Putamen (tissue), 1 donor: ENCODE data around the gene RARRES2.

Experiments used
- DNase-seq: peaks from one replicate; pipeline ENCODE4 v3.0.0-alpha.2; 2016; ENCODE audit warnings: low spot score

The RARRES2 gene

DNA sequence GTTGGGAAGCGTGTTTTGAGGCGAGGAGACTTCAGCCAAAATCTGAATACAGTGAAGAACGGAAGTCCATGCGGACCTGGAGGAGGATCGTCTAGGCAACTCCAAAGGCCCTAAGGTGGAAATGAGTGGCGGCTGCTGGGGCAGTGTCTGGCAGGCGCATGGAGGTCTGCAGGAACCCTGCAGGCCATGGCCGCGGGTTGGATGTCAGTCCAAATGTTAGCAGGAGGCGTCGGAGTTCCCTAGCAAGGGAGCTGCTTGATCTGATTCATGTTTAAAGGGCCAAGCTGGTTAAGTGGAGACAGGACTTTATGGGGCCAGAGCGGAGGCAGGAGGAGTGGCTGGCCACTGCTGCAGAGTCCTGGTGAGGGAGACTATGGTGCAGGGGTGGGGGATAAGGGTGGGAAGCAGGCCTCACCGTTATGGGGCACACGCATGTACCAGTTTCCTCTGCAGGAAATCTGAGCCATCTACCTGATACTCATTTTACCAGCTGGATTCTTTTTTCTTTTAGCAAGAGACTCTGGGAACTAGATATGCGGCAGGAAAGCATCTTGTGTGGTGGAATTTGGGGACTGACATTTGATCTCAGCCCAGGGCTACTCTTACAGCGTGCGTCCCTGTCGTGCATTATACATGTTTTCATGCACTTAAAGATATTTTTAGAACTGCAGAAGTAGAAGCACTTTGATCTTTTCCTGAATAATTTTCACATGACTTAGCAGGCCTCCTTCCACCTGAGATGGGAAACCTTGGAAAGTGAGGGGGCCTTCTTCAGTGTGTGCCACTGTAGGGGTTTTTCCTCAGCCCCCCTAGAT is 20.6 kb upstream of the RARRES2 start:
- DNase-seq, result no peak

DNA sequence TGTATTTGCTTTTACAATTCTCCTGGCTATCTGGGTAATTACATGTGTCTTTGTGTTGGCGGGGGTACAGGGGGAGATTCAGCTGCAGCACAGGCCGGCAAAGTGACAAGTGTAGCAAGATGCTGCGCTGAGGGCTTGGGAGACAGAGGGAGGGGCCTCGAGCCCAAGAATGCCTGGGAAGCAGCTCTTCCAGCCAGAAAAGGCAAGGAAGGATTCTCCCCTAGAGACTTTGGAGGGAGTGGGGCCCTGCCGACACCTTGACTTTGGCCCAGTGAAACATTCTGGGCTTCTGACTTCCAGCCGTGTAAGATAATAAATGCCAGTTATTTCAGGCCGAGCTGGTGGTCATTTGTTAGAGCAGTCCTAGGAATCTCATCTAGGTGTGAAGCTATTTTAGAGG is 20.0 kb upstream of the RARRES2 start:
- no peak for DNase-seq

DNA sequence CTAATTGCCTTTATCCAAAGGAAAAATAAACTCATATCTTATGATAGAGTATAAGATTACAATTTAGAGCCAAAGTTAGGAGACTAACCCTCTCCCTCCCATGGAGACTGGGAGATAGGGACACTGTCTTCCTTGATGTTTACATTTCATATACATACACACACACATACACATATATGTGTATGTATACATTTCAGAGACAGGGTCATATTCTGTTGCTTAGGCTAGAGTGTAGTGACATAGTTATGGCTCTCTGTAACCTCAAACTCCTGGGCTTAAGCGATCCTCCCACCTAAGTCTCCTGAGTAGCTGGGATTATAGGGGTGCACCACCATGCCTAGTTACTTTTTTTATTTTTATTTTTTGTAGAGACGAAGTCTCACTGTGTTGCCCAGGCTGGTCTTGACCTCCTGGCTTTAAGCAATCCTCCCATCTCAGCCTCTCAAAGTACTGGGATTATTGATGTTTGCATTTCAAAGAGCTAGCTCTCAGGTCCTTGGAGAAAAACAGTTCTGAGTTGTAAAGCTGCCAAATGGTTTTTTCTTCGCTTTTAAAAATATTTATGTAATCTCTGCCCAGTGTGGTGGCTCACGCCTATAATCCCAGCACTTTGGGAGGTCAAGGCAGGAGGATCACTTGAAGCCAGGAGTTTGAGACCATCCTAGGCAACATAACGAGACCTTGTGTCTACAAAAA is 19.1 kb upstream of the RARRES2 start:
- no peak for DNase-seq

DNA sequence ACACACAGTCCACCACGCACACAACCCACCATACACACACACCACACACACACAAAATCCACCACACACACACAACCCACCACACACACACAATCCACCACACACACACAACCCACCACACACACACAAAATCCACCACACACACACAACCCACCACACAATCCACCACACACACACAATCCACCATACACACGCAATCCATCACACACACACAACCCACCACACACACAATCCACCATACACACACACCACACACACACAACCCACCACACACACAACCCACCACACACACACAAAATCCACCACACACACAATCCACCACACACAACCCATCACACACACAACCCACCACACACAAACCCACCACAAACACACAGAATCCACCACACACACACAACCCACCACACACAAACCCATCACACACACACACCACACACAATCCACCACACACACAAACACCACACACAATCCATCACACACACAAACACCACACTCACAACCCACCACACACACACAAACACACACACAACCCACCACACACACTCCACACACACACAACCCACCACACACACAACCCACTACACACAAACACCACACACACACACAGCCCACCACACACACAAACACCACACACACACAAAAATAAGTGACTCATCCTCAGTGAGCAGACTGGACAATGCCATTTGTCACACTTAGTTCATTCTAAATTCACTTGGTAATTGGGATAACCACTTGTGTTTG is 18.4 kb upstream of the RARRES2 start:
- DNase-seq, result no peak

DNA sequence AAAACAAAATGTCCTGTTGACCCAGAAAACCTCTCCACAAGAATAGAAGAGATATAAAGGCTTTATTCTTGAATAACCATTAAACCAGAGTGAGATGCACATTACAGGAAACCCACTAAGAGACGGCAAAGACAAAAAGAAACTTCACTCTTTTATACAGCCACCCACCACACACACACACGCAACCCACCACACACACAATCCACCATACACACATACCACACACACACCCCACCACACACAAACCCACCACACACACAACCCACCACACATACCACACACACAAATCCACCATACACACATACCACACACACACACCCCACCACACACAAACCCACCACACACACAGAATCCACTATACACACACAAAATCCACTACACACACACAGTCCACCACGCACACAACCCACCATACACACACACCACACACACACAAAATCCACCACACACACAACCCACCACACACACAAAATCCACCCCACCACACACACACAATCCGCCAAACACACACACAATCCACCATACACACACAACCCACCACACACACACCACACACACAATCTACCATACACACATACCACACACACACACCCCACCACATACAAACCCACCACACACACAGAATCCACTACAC is 17.7 kb upstream of the RARRES2 start:
- DNase-seq, result no peak

DNA sequence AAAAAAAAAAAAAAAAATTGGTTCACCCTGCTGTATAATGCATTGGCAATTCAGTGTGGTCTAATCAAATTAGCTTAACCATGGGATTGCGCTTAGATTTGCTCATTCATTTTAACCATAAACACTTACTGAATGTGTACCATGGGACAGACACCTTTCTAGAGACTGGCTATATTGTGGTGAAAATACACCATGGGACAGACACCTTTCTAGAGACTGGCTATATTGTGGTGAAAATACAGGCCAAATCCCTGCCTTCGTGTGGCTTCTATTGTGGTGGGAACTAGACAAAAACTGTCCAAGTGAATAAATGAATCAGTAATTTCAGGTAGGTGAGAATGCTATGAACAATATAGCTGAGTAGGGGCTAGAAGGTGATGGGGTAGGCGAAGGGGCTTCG is 17.0 kb upstream of the RARRES2 start:
- DNase-seq, result no peak

DNA sequence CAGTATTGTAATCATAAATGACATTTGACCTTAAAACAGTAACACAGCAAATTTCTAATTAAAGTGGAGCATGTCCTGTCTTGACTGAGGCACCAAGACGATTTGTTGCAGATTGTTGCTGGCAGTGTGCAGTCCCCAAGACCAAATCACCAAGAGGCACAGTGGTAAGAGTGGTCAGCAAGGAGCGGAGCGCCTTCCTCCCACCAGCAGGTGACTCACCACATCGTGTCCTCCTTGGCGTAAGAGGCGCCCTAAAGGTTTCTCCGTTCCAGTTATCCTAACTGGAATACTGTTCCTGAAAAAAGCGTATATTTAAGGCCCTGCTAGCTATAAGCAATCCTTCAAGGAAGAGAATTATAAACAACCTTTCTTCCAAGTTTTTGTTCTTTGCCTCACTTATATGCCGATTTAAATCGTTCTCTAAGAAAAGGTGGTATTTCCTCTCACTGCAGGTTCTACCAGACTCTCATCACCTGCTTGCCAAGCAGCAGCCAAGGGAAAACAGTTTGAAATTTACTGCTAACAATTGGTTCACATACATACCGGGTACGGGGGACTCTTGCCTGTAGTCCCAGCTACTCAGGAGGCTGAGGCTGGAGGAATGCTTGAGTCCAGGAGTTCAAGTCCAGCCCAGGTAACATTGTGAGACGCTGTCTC is 16.5 kb upstream of the RARRES2 start:
- DNase-seq, result no peak

DNA sequence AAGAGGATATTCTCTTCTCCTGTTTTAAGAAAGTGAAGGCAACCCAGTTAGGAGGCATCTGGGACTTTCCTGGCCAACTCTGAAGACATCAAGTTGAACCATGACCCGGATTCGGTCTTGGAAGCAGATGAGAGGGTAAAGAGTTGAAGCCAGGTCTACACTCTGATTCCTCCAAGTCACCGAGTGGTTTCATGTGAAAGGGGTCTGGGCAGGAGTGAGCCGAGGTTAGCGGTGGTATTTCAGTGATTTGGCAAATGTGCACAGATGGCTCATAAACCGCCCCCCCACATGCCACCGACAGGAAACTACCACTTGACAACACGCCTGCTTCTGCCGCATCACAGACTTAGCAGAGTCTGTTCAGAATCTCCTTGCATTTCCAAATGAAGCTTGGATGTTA is 15.8 kb upstream of the RARRES2 start:
- no peak for DNase-seq

DNA sequence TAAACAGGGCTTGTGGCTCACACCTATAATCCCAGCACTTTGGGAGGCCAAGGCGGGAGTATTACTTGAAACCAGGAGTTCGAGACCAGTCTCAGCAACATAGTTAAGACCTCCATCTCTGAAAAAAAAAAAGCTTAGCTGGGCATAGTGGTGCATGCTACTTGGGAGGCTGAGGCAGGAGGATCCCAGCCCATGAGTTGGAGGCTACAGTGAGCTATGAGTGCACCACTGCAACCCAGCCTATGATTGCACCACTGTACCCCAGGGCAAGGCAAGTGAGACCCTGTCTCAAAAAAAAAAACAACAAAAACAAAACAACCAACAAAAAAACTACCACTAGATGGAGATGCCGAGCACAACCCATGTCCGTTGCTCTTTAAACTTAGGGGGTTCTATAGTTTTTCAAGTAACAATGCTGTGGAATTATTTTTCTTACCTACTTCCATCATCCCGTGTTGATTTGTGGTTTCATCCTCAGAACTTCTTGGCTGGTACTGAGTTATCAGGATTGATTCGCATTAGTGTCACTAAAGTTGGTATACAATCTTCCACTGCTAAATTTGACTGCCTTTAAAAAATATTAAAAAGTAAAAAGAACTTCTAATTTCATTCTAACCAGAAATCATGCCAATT is 15.0 kb upstream of the RARRES2 start:
- DNase-seq, result no peak

DNA sequence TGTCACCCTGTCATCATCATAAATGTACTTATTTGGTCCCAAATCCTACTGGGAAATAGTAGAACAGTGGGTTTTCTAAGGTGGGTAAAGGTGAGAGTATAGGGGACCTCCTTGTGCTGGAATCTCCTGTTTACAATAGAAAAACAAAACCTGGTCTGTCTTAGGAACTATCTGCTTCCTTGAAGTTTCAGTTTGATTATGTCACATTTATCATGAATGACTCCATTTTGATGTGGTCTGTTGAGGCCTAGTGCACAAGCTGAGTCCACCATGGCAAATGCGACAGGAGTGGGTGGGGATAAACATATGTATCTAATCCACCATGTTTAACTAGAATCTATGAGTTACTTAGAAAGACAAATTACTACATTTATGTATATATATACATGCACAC is 14.2 kb upstream of the RARRES2 start:
- DNase-seq, result no peak

DNA sequence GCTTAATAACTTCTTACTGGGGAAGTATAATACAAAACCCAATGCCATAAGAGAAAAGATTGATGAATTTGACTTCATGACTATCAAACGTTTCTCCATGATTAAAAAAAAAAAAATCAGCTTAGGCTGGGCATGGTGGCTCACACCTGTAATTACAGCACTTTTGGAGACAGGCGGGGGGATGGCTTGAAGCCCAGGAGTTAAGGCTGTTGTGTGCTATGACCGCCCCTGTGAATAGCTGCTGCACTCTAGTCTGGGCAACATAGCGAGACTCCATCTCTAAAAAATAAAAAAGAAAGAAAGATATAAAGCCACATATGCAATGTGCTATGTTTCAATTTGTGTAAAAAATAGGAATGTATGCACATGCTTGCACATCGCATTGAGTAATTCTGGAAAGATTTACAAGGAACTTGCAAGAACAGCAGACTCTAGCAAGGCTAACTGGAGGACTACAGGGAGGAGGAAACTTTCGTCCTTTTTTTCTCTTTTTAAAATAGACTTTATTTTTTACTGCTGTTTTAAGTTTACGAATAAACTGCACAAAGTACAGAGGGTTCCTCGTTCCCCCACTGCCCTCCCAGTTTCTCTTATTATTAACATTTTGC is 10.3 kb upstream of the RARRES2 start:
- DNase-seq, result no peak

DNA sequence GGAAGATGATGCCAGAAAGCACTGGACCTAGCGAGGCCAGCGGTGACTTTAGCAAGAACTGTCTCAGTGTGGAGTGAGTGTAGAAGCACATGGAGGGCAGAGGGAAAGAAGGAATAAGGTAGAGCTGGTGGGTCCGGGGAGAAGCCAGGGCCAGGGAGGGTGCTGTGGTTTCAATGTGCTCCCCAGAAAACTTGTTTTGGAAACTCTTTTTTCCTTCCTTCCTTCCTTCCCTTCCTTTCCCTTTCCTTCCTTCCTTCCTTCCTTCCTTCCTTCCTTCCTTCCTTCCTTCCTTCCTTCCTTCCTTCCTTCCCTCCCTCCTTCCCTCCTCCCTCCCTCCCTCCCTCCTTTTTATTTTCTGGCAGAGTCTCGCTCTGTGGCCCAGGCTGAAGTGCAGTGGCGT is 5.5 kb upstream of the RARRES2 start:
- DNase-seq, result no peak

DNA sequence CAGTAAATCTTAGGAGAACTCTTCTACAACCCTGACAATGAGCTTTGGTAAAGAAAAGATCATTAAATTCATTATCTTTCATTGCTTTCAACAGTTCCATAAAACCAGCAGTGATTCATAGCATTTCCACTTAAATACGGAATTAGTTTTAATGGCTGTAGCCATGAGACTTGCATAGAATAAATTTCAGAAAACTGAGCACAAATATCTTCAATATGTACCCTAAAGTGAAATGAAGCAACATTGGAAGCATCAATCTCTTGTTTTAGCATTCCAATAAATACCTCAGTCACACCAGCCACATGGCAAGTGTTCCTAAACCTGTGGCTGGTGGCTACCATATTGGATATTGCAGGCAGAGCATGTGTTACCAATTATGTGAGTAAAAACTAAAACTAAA is 3.6 kb upstream of the RARRES2 start:
- no peak for DNase-seq

DNA sequence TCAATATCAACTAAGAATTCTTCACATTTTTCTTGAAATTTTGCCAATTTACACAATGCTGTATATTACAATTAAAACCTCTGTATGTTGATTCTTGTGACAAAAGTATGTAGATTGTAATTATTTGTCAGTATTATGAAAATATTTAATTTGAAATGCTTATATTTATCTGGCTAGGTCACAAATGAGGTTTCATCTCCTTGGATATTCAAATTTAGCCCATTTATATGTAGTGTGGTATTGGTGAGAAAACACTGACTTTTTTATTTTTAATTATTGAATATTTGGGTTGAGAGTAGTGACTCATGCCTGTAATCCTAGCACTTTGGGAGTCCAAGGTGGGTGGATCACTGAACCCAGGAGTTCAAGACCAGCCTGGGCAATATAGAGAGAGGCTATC is 2.9 kb upstream of the RARRES2 start:
- DNase-seq, result no peak

DNA sequence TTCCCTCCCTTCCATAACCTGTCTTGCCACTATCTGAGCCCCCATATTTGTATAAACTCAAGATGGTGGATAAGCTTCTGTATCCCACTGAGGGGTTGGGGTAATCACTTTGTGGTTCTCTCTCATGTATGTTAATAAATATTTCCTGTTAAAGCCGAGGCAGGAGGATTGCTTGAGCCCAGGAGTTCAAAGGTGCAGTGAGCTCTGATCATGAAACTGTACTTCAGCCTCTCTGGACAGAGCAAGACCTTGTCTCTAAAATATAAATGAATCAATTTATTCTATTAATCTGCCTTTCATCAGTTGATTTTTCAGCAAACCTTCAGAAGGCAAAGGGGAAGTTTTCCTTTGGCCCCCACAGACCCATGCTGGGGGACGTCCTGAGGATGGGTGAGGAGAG is 1.8 kb upstream of the RARRES2 start:
- DNase-seq, result no peak

DNA sequence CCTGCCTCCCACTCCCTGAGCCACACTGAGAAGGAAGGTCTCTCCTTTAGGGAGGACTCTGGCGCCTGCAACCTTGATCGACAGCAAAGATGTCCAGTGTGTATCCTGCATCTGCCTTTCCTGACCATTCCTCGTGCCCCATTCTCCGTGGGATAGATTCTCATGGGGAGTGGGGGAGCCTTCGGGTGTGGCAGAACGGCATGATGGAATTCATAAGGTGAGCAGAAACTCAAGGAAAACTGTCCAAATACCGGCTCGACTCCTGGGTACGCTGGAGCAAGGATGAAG is 636 bp upstream of the RARRES2 start:
- DNase-seq, result no peak

DNA sequence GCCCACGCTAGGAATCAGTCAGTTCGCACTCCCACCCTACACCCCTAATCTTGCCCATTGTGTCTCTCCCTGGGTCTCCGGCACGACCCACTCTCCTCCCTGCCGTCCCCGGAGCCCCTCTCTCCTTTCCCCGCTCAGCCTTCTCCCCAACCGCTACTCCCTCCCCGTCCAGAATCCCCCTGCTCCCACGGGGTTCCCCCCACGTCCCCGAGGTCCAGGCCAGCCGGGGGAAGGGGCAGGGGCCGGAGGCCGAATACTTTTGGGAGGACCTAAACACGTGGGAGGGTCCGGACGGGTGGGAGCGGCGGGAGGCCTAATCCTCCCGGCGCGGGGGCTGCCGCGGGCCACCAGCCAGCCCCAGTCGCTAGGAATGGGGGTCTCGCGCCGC is 560 bp downstream of the RARRES2 start:
- DNase-seq, result no peak

DNA sequence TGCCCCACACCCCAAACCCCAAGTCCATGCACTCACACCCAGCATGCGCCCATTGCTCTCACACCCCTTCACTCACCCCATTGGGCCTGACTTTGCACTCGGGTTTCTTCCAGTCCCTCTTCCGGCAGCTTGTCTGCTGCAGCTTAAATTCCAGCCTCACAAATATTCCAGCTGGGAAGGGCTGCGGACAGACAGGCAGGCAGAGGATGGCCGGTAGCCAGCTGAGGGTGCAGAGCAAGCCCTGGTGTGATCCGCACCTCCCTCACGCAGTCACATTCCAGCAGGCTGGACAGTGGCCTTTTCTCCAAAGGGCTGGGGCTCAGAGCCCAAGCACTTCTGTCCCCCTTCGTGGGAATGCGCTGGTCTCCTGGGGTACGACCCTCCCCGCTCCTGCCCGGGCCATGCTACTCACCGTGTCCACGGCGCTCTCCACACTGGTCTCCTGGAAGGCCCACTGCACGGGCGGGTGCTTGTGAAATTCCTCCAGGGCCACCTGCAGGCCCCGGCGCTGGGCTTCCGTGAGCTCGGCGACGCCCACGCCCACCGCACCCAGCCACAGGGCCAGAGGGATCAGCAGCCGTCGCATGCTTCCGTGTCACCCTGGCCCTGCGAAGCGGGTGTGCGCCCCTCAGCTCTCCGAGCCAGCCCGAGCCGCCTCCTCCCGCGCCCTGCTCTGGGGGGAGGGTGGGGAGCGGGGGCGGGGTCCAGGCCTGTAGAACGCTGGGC is 1.2 kb downstream of the RARRES2 start:
- DNase-seq, result no peak

DNA sequence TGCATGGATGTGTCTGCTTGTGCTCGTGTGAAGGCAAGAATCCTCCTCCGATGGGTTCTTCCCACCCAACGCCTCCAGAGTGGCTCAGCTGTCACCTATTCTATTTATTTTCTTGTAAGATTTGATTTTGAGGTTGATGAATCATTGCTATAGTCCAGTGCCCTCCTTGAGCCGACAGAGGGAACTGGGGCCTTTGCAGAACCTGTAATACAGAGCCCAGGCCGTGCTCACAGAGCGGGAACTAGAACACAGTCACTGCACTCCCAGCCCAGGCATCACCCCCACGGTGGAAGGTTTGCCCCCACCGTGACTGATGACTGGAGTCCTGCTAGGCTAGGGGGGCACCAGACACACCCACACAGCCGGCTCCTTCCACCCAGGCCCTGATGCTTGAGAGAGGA is 2.0 kb downstream of the RARRES2 start:
- no peak for DNase-seq

DNA sequence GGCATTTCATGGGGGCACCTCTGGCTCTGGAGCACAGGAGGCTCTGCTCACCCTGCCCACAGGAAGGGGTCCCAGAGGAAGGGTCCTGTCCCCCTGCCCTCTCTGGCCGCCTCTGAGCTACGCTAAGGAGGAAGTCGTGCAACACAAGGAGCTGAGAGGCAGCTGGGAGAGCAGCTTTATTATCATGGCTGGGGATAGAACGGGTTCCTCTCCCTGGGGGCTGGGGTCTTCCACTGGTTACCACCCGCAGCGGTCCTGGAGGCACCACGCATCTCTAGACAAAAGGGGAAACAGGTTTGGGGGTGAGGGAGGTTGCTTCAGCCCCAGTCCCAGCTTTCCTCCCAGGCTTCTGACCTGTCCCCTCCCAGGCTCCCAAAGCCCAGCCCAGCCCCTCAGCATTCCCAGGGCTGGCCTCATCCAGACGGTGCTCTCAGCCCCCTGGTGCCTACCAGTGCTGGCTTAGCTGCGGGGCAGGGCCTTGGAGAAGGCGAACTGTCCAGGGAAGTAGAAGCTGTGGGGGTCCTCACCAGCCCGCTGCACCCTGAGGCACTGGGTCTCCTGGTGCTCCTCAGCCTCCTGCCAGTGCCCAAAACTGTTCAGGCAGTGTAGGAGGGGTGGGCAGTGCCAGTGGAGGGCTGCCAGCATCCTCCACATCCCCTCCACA is 3.1 kb downstream of the RARRES2 start:
- no peak for DNase-seq
